ENCODE measurements around the gene PYROXD2. TPM values are rescaled to one million over a fixed set of nuclear protein-coding genes. Genes with fewer than 3 reads are reported as not detected.

The PYROXD2 gene
- 7.0 and 10.1 TPM in 2 replicates for total RNA-seq (2022)
- Bru-seq, nascent RNA: percentile 46 among the genes with signal in this experiment
- percentile 52 among the genes with signal in this experiment for BruChase-seq, experiment 1, labeled RNA remaining after a 6-hour chase
- BruChase-seq, experiment 2, labeled RNA remaining after a 2-hour chase: percentile 50 among the genes with signal in this experiment
- long read RNA-seq, partial matches to known transcripts: 0 of 6 reads
- long read RNA-seq, other reads (novel, unspliced or antisense): 5 of 6 reads

DNA sequence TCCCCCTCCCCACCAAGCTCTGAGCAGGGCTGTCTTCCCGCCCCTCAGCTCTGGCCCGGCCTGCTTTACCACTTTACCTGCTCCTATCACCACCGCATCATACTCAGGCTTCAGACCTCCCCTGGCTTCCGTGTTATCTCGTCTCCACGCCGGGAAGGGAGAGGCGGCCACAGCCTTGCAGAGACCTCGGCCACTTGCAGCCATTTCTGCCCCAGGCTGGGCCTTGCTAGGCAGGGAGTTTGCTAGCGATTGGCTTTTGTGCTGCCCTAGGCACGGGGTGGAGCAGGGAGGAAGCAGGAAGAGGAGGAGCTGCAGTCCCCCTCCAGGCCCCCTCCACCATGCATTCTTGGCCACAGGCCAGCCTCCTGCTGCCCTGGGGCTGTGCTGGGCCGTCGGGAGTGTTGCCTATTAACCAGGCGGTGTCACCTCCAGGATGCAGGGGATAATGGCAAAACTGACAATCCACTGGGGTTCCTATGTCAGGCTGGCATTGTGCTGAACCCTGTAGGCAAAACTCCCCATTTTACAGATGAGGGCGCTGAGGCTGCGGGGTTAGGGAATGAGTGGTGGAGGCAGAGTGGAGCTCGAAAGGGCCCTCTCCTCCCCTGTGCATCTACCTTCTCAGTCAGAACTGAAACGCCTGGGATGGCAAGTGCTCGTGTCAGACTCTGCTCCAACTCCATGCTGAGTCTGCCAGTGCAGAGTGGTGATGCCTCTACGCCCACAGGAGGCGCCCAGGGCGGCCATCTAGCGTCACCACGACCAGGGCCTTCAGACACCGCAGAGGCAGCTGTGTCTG is at the start of gene PYROXD2:
PYROXD2 (minus strand) TSS at position 251 of the 799 bp plus-strand sequence; CDS start at position 204, 47 bp downstream.
- Mint-ChIP-seq H3K4me3 (ENCODE audit: low read depth, unreplicated experiment) (peak within 1 kb of the TSS; percentile 81), H3K4me1 (ENCODE audit: low read depth, unreplicated experiment) (no peaks in the 10 kb centered on the region), H3K36me3 (ENCODE audit: insufficient read depth, unreplicated experiment) (peaks cover 6% of the 10 kb centered on the region), H3K9me3 (ENCODE audit: low read depth, unreplicated experiment) (no peaks in the 10 kb centered on the region), H3K27me3 (ENCODE audit: unreplicated experiment) (no peaks in the 10 kb centered on the region), H3K27ac (ENCODE audit: unreplicated experiment) (peak within 1 kb of the TSS; percentile 46)
- peak; percentile 92 for DNase-seq
- CTCF ChIA-PET: interaction anchor here (0.6 to 0.7 kb wide), 3 partner anchors 11 to 244 kb away, joined by 3 read pairs; no protein-coding TSS in a partner anchor
- BruUV-seq (replicated peaks): no TSS peak
- TF ChIP-seq, protein P1, sequence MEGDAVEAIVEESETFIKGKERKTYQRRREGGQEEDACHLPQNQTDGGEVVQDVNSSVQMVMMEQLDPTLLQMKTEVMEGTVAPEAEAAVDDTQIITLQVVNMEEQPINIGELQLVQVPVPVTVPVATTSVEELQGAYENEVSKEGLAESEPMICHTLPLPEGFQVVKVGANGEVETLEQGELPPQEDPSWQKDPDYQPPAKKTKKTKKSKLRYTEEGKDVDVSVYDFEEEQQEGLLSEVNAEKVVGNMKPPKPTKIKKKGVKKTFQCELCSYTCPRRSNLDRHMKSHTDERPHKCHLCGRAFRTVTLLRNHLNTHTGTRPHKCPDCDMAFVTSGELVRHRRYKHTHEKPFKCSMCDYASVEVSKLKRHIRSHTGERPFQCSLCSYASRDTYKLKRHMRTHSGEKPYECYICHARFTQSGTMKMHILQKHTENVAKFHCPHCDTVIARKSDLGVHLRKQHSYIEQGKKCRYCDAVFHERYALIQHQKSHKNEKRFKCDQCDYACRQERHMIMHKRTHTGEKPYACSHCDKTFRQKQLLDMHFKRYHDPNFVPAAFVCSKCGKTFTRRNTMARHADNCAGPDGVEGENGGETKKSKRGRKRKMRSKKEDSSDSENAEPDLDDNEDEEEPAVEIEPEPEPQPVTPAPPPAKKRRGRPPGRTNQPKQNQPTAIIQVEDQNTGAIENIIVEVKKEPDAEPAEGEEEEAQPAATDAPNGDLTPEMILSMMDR (IDR thresholded peaks at IDR 0.05; ENCODE audit: unreplicated experiment): no peak
- intact Hi-C loops (cut with micrococcal nuclease; ENCODE audit: unreplicated experiment): no loop called here

DNA sequence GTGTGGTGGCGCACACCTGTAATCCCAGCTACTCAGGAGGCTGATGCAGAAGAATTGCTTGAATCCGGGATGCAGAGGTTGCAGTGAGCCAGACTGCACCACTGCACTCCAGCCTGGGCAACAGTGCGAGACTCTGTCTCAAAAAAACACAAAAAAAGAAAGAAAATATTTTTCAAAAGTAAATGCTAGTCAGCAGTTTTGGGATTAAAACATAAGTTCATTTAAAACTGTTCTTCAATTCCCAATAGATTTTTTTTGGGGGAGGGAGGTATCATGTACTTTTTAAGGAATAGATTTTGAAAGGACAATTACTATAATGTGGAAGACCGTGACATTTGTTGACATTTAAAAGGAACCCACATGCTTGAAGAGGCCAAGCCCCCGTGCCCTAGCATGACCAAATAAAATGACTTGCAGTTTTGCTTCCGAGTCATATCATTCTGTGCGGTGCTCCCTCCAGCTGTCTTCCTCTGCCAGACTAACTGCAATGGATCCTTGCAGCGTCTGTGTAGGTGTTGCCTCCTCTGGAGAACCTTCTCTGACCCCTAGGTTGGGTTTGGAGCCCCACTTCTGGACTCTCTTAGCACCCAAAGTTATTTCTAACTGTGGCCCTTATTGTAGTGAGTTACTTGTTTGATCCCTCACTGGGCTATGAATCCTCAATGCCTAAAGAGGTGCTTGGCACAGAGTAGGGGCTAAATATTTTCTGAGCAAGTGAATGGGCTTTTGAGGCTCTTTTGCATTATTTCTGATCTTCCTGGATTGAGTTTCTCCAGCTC is 49.2 kb upstream of the PYROXD2 start:
- no peaks in the 10 kb centered on the region for H3K27me3 Mint-ChIP-seq (ENCODE audit: unreplicated experiment)
- no peaks in the 10 kb centered on the region for H3K9me3 Mint-ChIP-seq (ENCODE audit: low read depth, unreplicated experiment)

DNA sequence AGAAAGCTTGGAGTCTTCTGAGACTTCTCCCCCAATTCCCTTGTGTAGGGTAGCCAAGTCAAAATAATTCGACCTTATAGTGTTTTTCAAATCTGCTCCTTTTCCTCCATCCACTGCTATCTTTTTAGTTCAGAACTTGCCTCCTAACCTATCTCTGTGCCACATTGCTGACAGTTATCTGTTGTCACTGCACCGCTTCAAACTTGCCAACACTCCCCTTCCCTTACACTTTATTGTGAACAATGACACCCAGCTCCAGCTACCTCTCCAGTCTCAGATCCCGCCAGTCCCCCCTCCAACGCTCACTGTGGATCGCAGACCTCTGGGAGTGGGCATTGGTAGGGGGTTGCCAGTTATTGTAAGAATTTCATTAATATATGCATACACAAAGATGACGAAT is 48.0 kb upstream of the PYROXD2 start:
- Mint-ChIP-seq H3K4me3 (ENCODE audit: low read depth, unreplicated experiment) (no peak overlapping the region), H3K9me3 (ENCODE audit: low read depth, unreplicated experiment) (no peaks in the 10 kb centered on the region), H3K27me3 (ENCODE audit: unreplicated experiment) (peaks cover 8% of the 10 kb centered on the region), H3K4me1 (ENCODE audit: low read depth, unreplicated experiment) (peaks cover 18% of the 10 kb centered on the region), H3K27ac (ENCODE audit: unreplicated experiment) (no peak overlapping the region), H3K36me3 (ENCODE audit: insufficient read depth, unreplicated experiment) (peaks cover 11% of the 10 kb centered on the region)
- CTCF ChIA-PET: no interaction called here
- TF ChIP-seq, protein P1 (IDR thresholded peaks at IDR 0.05; ENCODE audit: unreplicated experiment): no peak
- no TSS peak for BruUV-seq (replicated peaks)
- intact Hi-C loops (cut with micrococcal nuclease; ENCODE audit: unreplicated experiment): no loop called here
- DNase-seq: no peak

More for the DNA sequence above, 49.2 kb upstream of the PYROXD2 start:
- TF ChIP-seq, protein P1 (IDR thresholded peaks at IDR 0.05; ENCODE audit: unreplicated experiment): no peak
- Mint-ChIP-seq H3K4me1 (ENCODE audit: low read depth, unreplicated experiment) (peaks cover 11% of the 10 kb centered on the region), H3K27ac (ENCODE audit: unreplicated experiment) (no peak overlapping the region), H3K36me3 (ENCODE audit: insufficient read depth, unreplicated experiment) (peaks cover 11% of the 10 kb centered on the region), H3K4me3 (ENCODE audit: low read depth, unreplicated experiment) (no peak overlapping the region)
- CTCF ChIA-PET: no interaction called here
- no TSS peak for BruUV-seq (replicated peaks)
- intact Hi-C loops (cut with micrococcal nuclease; ENCODE audit: unreplicated experiment): no loop called here
- DNase-seq: no peak

DNA sequence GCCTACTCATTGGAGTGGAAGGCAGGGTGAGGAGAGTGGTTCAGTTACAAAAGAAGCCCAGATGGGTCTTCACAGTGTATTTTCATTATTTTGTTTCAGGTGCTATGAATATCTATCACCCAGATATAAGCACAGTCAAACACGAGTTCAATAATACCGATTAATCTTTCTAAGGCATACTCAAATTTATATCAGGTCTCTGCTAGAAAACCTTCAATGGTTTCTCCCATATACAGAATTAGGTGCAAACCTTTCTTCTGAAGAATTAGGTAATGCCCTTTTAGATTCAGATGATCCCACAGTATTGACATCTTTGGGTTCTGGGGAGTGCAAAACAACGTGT is 46.5 kb upstream of the PYROXD2 start:
- no peaks in the 10 kb centered on the region for H3K9me3 Mint-ChIP-seq (ENCODE audit: low read depth, unreplicated experiment)

More for the DNA sequence above, 46.5 kb upstream of the PYROXD2 start:
- no peak for DNase-seq
- Mint-ChIP-seq H3K4me3 (ENCODE audit: low read depth, unreplicated experiment) (no peak overlapping the region), H3K36me3 (ENCODE audit: insufficient read depth, unreplicated experiment) (peaks cover 5% of the 10 kb centered on the region), H3K27ac (ENCODE audit: unreplicated experiment) (peak overlapping the region; percentile 81), H3K27me3 (ENCODE audit: unreplicated experiment) (peaks cover 19% of the 10 kb centered on the region), H3K4me1 (ENCODE audit: low read depth, unreplicated experiment) (peaks cover 23% of the 10 kb centered on the region)
- TF ChIP-seq, protein P1 (IDR thresholded peaks at IDR 0.05; ENCODE audit: unreplicated experiment): no peak
- CTCF ChIA-PET: interaction anchor here (1.3 kb wide), 1 partner anchor 138 kb away, joined by 4 read pairs; no protein-coding TSS in a partner anchor
- intact Hi-C loops (cut with micrococcal nuclease; ENCODE audit: unreplicated experiment): no loop called here
- no TSS peak for BruUV-seq (replicated peaks)
